Measurements from ENCODE around the gene ZC3H18.

- TF ChIP-seq TCF12 (IDR thresholded peaks at IDR 0.05; ENCODE audit: low read depth) (no peak), EP300 (IDR thresholded peaks at IDR 0.05; ENCODE audit: borderline replicate concordance) (no peak), REST (IDR thresholded peaks at IDR 0.05; ENCODE audit: low read depth) (no peak), MAX (IDR thresholded peaks at IDR 0.05) (no peak), RAD21 (IDR thresholded peaks at IDR 0.05; ENCODE audit: low read depth) (no peak), CEBPB (IDR thresholded peaks at IDR 0.05) (no peak), TAF1 (IDR thresholded peaks at IDR 0.05; ENCODE audit: low read depth) (no peak), USF1 (IDR thresholded peaks at IDR 0.05) (no peak), NFIC (IDR thresholded peaks at IDR 0.05) (no peak), YY1 (IDR thresholded peaks at IDR 0.05; ENCODE audit: low read depth) (no peak)
Observed at GRCh38 chr16:88550246-88550661, 19.9 kb upstream of the ZC3H18 start.
